Measurements from ENCODE around the gene LBP. TPM values are rescaled to one million over a fixed set of nuclear protein-coding genes. Genes with fewer than 3 reads are reported as not detected.
"Not testable (repeated sequence)": the region's sequence is repeated elsewhere in the genome, so short reads cannot be mapped to it uniquely, and the experiment has no call there.

LBP gene
- total RNA-seq, 4 donors from 2014 or later, result 0.23 to 0.55 TPM; not detected in 2

DNA sequence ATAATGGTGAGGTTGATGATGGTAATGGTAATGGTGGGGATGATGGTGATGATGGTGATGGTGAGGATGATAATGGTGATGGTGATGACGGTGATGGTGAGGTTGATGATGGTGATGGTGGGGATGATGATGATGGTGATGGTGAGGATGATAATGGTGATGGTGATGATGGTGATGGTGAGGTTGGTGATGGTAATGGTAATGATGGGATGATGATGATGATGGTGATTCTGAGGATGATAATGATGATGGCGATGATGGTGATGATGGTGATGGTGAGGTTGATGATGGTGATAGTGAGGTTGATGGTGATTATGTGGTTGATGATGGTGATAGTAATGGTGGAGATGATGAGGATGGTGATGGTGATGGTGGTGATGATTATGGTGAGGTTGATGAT, 32.6 kb upstream of the LBP start:
- intact Hi-C loops (cut with DNase I; ENCODE audit: low total_unique reads), result loop anchor here (10.0 kb wide), 1 partner anchor 89 kb away; no protein-coding TSS in a partner anchor
- no peak overlapping the region for H3K4me3 ChIP-seq (ENCODE audit: low read depth, poor library complexity, severe bottlenecking)
- DNase-seq (ENCODE audit: low spot score in 2 of 2), result no peak
- 97 to 98% methylated on average over 2 of the region's 2 CpGs for WGBS, 2 donors
- TF ChIP-seq POLR2A (IDR thresholded peaks at IDR 0.05), result no peak
- TF ChIP-seq, protein P1, sequence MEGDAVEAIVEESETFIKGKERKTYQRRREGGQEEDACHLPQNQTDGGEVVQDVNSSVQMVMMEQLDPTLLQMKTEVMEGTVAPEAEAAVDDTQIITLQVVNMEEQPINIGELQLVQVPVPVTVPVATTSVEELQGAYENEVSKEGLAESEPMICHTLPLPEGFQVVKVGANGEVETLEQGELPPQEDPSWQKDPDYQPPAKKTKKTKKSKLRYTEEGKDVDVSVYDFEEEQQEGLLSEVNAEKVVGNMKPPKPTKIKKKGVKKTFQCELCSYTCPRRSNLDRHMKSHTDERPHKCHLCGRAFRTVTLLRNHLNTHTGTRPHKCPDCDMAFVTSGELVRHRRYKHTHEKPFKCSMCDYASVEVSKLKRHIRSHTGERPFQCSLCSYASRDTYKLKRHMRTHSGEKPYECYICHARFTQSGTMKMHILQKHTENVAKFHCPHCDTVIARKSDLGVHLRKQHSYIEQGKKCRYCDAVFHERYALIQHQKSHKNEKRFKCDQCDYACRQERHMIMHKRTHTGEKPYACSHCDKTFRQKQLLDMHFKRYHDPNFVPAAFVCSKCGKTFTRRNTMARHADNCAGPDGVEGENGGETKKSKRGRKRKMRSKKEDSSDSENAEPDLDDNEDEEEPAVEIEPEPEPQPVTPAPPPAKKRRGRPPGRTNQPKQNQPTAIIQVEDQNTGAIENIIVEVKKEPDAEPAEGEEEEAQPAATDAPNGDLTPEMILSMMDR (IDR thresholded peaks at IDR 0.05), result peak in 1 of 3 donors; percentile 54

DNA sequence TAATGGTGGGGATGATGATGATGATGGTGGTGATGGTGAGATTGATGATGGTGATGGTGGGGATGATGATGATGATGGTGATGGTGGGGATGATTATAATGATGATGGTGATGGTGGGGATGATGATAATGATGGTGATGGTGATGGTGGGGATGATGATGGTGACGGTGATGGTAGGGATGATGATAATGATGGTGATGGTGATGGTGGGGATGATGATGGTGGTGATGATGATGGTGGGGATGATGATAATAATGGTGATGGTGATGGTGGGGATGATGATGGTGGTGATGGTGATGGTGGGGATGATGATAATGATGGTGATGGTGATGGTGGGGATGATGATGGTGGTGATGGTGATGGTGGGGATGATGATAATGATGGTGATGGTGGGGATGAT, 31.9 kb upstream of the LBP start:
- not testable (repeated sequence) for H3K4me3 ChIP-seq (ENCODE audit: low read depth, poor library complexity, severe bottlenecking); DNase-seq (ENCODE audit: low spot score in 2 of 2)
- intact Hi-C loops (cut with DNase I; ENCODE audit: low total_unique reads), result loop anchor here (10.0 kb wide), 1 partner anchor 90 kb away; no protein-coding TSS in a partner anchor
- 90 to 95% methylated on average over 1 of the region's 1 CpG for WGBS, 2 donors

DNA sequence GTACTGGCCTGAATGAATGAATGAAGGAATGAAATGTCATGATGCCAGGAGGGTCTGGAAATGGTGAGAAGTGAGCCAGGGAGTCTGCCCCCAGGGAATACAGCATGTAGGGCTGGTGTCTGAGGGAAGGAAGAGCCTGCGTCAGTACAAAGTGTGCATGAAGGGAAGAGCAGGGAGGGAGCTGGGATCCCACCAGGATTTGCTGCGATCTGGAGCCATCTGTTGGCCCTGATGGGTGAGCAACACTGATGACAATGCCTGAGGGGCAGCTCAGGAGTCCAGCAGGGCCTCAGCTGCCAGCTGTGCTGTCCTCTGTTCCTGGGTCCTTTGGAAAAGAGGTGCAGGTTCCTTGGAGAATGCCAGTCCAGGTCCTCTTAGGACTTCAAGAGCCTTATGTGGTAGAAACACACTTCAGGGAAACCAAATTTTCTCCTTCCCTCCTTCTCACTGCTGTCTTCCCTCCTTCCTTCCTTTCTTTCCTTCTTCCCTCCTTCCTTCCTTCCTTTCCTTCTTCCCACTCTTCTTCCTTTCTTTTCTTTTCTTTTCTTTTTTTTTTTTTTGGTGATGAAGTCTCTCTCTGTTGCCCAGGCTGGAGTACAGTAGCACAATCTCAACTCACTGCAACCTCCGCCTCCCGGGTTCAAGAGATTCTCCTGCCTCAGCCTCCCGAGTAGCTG, 30.9 kb upstream of the LBP start:
- intact Hi-C loops (cut with DNase I; ENCODE audit: low total_unique reads), result loop anchor here (10.0 kb wide), 1 partner anchor 91 kb away; no protein-coding TSS in a partner anchor

DNA sequence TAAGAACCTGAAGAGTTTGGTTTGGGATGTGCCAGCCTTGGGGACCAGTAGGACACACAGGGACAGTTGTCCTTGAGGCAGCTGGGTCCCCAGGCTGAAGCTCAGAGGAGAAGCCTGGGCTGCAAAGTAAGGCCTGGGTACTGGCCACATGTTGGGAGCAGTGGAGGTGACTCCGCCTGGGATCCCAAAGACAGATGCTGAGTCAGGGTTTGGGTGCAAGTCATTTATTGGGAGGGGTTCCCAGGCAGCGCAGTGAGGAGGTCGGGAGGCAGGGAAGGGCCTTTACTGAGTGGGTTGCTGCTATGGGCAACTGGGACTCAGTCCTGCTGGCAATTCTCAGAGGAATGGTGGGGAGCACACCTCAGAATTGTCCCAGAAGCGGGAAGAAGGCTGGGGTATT, 29.9 kb upstream of the LBP start:
- H3K4me3 ChIP-seq (ENCODE audit: low read depth, poor library complexity, severe bottlenecking), result no peak overlapping the region
- WGBS, 2 donors, result 93 to 96% methylated on average over 4 of the region's 4 CpGs
- TF ChIP-seq, protein P1 (IDR thresholded peaks at IDR 0.05), result no peak
- TF ChIP-seq POLR2A (IDR thresholded peaks at IDR 0.05), result no peak
- no peak for DNase-seq (ENCODE audit: low spot score in 2 of 2)
- intact Hi-C loops (cut with DNase I; ENCODE audit: low total_unique reads), result loop anchor here (10.0 kb wide), 1 partner anchor 92 kb away; no protein-coding TSS in a partner anchor

More for the DNA sequence above, 30.9 kb upstream of the LBP start:
- no peak for TF ChIP-seq POLR2A (IDR thresholded peaks at IDR 0.05)
- TF ChIP-seq, protein P1 (IDR thresholded peaks at IDR 0.05), result no peak
- H3K4me3 ChIP-seq (ENCODE audit: low read depth, poor library complexity, severe bottlenecking), result no peak overlapping the region
- 75 to 78% methylated on average over 5 of the region's 5 CpGs for WGBS, 2 donors
- no peak for DNase-seq (ENCODE audit: low spot score in 2 of 2)

DNA sequence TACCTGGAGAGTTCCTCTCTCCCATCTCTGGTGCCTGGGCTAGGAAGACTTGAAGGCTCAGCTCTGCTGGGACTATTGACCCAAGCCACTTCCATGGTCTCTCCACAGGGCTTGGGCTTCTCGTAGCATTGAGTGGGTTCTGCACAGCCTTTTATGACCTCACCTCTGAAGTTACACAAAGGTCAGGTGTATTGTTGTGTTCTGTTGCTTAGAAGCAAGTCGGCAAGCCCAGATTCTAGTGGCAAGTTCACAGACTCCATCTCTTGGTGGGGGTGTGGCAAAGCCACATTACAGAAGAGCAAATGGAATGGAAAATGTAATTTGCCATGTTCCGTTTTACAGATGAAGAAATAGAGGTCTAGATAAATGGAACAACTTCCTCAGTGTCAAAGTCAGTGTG, 28.9 kb upstream of the LBP start:
- intact Hi-C loops (cut with DNase I; ENCODE audit: low total_unique reads), result loop anchor here (10.0 kb wide), 1 partner anchor 93 kb away; no protein-coding TSS in a partner anchor
- no peak for DNase-seq (ENCODE audit: low spot score in 2 of 2)
- TF ChIP-seq POLR2A (IDR thresholded peaks at IDR 0.05), result no peak
- TF ChIP-seq, protein P1 (IDR thresholded peaks at IDR 0.05), result no peak
- 84 to 91% methylated on average over 3 of the region's 3 CpGs for WGBS, 2 donors
- H3K4me3 ChIP-seq (ENCODE audit: low read depth, poor library complexity, severe bottlenecking), result no peak overlapping the region

DNA sequence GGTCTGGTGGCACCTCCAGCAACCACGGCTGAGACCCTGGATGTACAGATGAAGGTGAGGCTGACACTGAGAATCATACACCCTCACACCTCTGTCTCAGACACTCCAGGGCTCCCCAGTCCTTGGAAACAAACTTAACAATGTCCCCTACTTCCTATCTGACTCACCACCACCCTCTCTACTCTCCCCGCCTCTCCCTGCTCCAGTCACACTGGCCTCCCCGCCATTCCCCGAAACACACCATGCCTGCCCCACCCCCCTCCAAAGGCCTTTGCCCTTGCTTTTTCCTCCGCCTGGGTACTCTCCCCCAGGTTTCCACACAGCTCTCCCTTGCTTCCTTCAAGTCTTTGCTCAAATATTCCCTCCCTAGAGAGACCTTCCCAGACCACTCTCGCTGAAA, 26.1 kb upstream of the LBP start:
- intact Hi-C loops (cut with DNase I; ENCODE audit: low total_unique reads), result no loop called here
- WGBS, 2 donors, result 69 to 74% methylated on average over 6 of the region's 6 CpGs
- no peak overlapping the region for H3K4me3 ChIP-seq (ENCODE audit: low read depth, poor library complexity, severe bottlenecking)
- DNase-seq (ENCODE audit: low spot score in 2 of 2), result no peak
- TF ChIP-seq, protein P1 (IDR thresholded peaks at IDR 0.05), result no peak
- no peak for TF ChIP-seq POLR2A (IDR thresholded peaks at IDR 0.05)
